SK-N-SH treated with all-trans-retinoic acid at 6 μM for 48 hours (cell line): ENCODE measurements around the gene CACNA1C.

Source experiments
- ATAC-seq: fragments of 200-7000 bp; cut with Tn5 transposase; 3 replicates; pipeline ENCODE4 v1.9.1; 2020; ENCODE audit warnings: mild to moderate bottlenecking, moderate library complexity
- ARNTL ChIP-seq: fragments of 450-650 bp; formaldehyde crosslinking; IDR thresholded peaks from 2 replicates; pipeline ENCODE4 v1.5.0; 2020; ENCODE audit warnings: low read depth, mild to moderate bottlenecking, moderate library complexity, borderline replicate concordance
- BACH2 ChIP-seq: fragments of 250-450 bp; sonication (Bioruptor Pico); IDR thresholded peaks from 2 replicates; pipeline ENCODE4 v1.9.0; 2021; ENCODE audit warnings: mild to moderate bottlenecking, borderline replicate concordance
- CREB5 ChIP-seq: fragments of 250-450 bp; sonication (Bioruptor Pico); IDR thresholded peaks from 2 replicates; pipeline ENCODE4 v1.5.1; 2020; ENCODE audit warnings: low read depth, mild to moderate bottlenecking, moderate library complexity
- CSDC2 ChIP-seq: fragments of 250-450 bp; sonication (Bioruptor Pico); IDR thresholded peaks from 2 replicates; pipeline ENCODE4 v1.5.0; 2020; ENCODE audit warnings: mild to moderate bottlenecking, moderate library complexity
- CSRNP3 ChIP-seq: fragments of 250-450 bp; sonication (Bioruptor Pico); IDR thresholded peaks from 2 replicates; pipeline ENCODE4 v1.5.1; 2021; ENCODE audit warnings: mild to moderate bottlenecking, moderate library complexity
- ESRRG ChIP-seq: fragments of 250-450 bp; sonication (Bioruptor Pico); IDR thresholded peaks from 2 replicates; pipeline ENCODE4 v1.6.1; 2021; ENCODE audit warnings: mild to moderate bottlenecking
- GLIS3 ChIP-seq: fragments of 250-450 bp; sonication (Bioruptor Pico); IDR thresholded peaks from 2 replicates; pipeline ENCODE4 v1.5.0; 2020; ENCODE audit warnings: mild to moderate bottlenecking, moderate library complexity
- ISL1 ChIP-seq: fragments of 250-450 bp; sonication (Bioruptor Pico); IDR thresholded peaks from 2 replicates; pipeline ENCODE4 v2.1.2; 2022; ENCODE audit warnings: mild to moderate bottlenecking, moderate library complexity
- OSR1 ChIP-seq: fragments of 250-450 bp; sonication (Bioruptor Pico); IDR thresholded peaks from 2 replicates; pipeline ENCODE4 v1.8.0; 2022; ENCODE audit warnings: moderate library complexity, mild to moderate bottlenecking, inconsistent platforms
- PATZ1 ChIP-seq: fragments of 250-450 bp; sonication (Bioruptor Pico); IDR thresholded peaks from 2 replicates; pipeline ENCODE4 v1.8.0; 2020; ENCODE audit warnings: mild to moderate bottlenecking, moderate library complexity, borderline replicate concordance
- POU6F1 ChIP-seq: fragments of 250-450 bp; sonication (Bioruptor Pico); IDR thresholded peaks from 2 replicates; pipeline ENCODE4 v1.8.0; 2021; ENCODE audit warnings: low read depth, mild to moderate bottlenecking, moderate library complexity, borderline replicate concordance
- PPARA ChIP-seq: fragments of 250-450 bp; sonication (Bioruptor Pico); IDR thresholded peaks from 2 replicates; pipeline ENCODE4 v1.5.0; 2020; ENCODE audit warnings: mild to moderate bottlenecking, borderline replicate concordance
- RARB ChIP-seq: fragments of 250-450 bp; sonication (Bioruptor Pico); IDR thresholded peaks from 2 replicates; pipeline ENCODE4 v1.8.0; 2021; ENCODE audit warnings: mild to moderate bottlenecking, moderate library complexity
- SNAI2 ChIP-seq: fragments of 250-450 bp; sonication (Bioruptor Pico); IDR thresholded peaks from 2 replicates; pipeline ENCODE4 v1.5.0; 2020; ENCODE audit warnings: mild to moderate bottlenecking, moderate library complexity
- TSHZ2 ChIP-seq: fragments of 250-450 bp; sonication (Bioruptor Pico); IDR thresholded peaks from 2 replicates; pipeline ENCODE4 v1.5.0; 2020; ENCODE audit warnings: mild to moderate bottlenecking, moderate library complexity
- ZC3H10 ChIP-seq: fragments of 250-450 bp; sonication (Bioruptor Pico); IDR thresholded peaks from 2 replicates; pipeline ENCODE4 v1.5.1; 2021; ENCODE audit warnings: mild to moderate bottlenecking, moderate library complexity
- ZFP3 ChIP-seq: fragments of 250-450 bp; sonication (Bioruptor Pico); IDR thresholded peaks from 2 replicates; pipeline ENCODE4 v1.5.0; 2020; ENCODE audit warnings: mild to moderate bottlenecking, moderate library complexity
- ZFP30 ChIP-seq: fragments of 450-650 bp; formaldehyde crosslinking; IDR thresholded peaks from 2 replicates; pipeline ENCODE4 v1.5.0; 2022; ENCODE audit warnings: mild to moderate bottlenecking, moderate library complexity
- ZNF565 ChIP-seq: fragments of 450-650 bp; formaldehyde crosslinking; conservative IDR thresholded peaks from 2 replicates; pipeline ENCODE4 v1.5.0; 2020; ENCODE audit warnings: low read depth, mild to moderate bottlenecking, moderate library complexity
- ZNF8 ChIP-seq: fragments of 450-650 bp; formaldehyde crosslinking; IDR thresholded peaks from 2 replicates; pipeline ENCODE4 v1.5.0; 2020; ENCODE audit warnings: mild to moderate bottlenecking, moderate library complexity

The CACNA1C gene

GRCh38 chr12:2696136-2696535 lies 643.3 kb downstream of the CACNA1C start:
- TF ChIP-seq SNAI2 (no peak), ZFP30 (CRISPR knock-in tag) (no peak), POU6F1 (CRISPR knock-in tag) (no peak), PPARA (CRISPR knock-in tag) (no peak), TSHZ2 (CRISPR knock-in tag) (no peak), RARB (CRISPR knock-in tag) (no peak), BACH2 (CRISPR knock-in tag) (no peak)
- TF ChIP-seq, all 23 proteins: peak for 0
- ATAC-seq: no peak

DNA sequence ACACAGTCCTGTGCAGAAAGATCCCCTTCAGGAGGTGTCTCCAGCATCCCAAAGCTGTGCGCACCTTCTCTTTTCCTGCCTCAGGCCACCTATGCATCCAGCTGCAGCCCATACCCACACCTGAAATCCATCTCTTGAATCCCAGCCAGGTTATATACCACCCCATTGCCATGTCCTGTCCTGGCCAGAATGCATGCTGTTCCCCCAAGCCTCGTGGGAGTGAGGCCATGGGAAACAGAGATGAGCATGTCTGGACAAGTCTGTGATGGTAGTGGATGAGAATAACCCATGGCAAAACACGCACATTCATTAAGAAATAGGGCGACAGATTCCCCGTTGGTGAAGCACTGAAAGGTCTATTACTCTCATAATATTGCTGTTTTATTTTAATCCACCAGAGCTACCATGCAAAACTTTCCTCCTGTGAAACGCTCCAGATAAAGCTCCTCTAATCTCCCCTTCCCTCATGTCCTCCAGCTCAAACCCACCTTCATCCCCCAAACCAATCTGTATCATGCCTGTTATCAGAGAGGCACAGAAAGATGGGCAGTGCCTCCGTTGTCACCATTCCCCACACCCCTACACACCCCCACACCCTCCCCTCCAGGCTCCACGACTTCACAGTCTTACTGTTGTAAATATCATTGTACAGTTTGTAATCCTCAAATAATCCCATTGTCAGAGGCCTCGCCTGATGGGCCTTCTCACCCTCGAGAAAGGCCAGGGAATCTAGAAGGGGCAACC lies 644.4 kb downstream of the CACNA1C start:
- TF ChIP-seq ZFP3 (CRISPR knock-in tag): no peak
- no peak for TF ChIP-seq ISL1 (CRISPR knock-in tag)
- TF ChIP-seq PATZ1: no peak
- no peak for TF ChIP-seq ZFP30 (CRISPR knock-in tag)
- no peak for TF ChIP-seq ZNF8 (CRISPR knock-in tag)
- TF ChIP-seq CREB5 (CRISPR knock-in tag): no peak
- TF ChIP-seq TSHZ2 (CRISPR knock-in tag): no peak
- no peak for TF ChIP-seq CSDC2 (CRISPR knock-in tag)
- TF ChIP-seq GLIS3 (CRISPR knock-in tag): no peak
- TF ChIP-seq OSR1 (CRISPR knock-in tag): no peak
- TF ChIP-seq ARNTL (CRISPR knock-in tag): no peak
- TF ChIP-seq BACH2 (CRISPR knock-in tag): no peak
- ATAC-seq: no peak

- TF ChIP-seq ZNF8 (CRISPR knock-in tag) (no peak), ZNF565 (CRISPR knock-in tag) (no peak), POU6F1 (CRISPR knock-in tag) (no peak), ZC3H10 (CRISPR knock-in tag) (no peak), CSRNP3 (CRISPR knock-in tag) (no peak), BACH2 (CRISPR knock-in tag) (no peak), RARB (CRISPR knock-in tag) (no peak), CSDC2 (CRISPR knock-in tag) (no peak), ZFP30 (CRISPR knock-in tag) (no peak), SNAI2 (no peak), GLIS3 (CRISPR knock-in tag) (no peak), ESRRG (no peak)
- ATAC-seq: no peak
Observed at GRCh38 chr12:2698566-2698965, 645.8 kb downstream of the CACNA1C start.
